GM12873 (cell line): ENCODE data around the gene STAU1.

ENCODE experiments used
- TF ChIP-seq, protein P1 (sequence below): IDR thresholded peaks from 2 replicates; pipeline ENCODE4 v1.5.1; 2012; ENCODE audit warnings: low read depth, mild to moderate bottlenecking, moderate library complexity, low read length, control low read depth; ENCODE audit not compliant: insufficient read depth; ENCODE audit errors: missing control alignments

STAU1 gene

DNA sequence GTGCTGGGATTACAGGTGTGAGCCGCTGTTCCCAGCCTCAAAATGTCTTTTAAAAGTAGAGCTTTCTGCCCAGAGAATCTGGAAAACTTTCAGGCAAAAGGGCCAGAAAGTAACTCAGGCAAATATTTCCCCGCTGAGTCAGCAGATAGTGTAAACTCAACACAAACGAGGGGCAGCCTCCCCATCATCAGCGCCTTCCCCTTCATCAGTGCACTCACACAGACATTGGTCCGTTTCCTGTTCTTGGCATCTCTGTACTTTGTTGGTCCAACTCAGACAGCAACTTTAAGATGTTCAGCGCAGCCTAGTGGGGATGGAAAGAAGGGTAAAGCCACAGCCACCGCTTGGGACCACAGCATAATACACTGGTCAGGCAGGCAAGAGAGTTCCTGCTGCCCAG, 72.6 kb downstream of the STAU1 start:
- TF ChIP-seq, protein P1, sequence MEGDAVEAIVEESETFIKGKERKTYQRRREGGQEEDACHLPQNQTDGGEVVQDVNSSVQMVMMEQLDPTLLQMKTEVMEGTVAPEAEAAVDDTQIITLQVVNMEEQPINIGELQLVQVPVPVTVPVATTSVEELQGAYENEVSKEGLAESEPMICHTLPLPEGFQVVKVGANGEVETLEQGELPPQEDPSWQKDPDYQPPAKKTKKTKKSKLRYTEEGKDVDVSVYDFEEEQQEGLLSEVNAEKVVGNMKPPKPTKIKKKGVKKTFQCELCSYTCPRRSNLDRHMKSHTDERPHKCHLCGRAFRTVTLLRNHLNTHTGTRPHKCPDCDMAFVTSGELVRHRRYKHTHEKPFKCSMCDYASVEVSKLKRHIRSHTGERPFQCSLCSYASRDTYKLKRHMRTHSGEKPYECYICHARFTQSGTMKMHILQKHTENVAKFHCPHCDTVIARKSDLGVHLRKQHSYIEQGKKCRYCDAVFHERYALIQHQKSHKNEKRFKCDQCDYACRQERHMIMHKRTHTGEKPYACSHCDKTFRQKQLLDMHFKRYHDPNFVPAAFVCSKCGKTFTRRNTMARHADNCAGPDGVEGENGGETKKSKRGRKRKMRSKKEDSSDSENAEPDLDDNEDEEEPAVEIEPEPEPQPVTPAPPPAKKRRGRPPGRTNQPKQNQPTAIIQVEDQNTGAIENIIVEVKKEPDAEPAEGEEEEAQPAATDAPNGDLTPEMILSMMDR: no peak

DNA sequence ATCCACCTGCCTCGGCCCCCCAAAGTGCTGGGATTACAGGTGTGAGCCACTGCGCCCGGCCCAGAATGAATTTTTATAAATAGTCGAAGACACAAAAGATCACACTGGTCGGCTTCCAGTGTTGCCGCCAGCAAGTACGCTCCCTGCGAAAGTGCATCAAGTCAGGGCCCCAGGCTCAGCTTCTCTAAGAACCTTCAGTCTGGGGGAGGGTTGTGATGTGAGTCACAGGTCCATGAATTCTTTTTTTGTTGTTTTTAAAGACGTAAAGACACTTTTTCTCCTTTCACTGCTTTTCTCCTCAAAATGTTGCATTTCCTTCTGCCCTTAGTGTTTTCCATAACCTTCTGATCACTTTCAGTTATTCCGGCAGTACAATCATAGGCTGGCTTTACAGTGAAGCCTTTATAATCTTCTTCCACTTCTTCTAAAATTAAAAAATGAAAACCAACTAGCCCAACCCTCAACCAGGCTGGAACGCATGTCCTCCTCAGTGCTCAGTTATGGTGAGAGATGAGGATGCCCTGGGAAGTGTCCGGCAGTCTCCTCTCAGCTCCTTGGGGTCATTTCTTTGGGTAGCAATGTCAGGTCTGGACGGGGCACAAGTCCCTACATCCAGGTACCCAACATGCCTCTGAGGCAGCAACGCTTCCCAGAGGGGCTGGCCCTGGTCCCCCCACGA, 75.4 kb downstream of the STAU1 start:
- TF ChIP-seq, protein P1: no peak

DNA sequence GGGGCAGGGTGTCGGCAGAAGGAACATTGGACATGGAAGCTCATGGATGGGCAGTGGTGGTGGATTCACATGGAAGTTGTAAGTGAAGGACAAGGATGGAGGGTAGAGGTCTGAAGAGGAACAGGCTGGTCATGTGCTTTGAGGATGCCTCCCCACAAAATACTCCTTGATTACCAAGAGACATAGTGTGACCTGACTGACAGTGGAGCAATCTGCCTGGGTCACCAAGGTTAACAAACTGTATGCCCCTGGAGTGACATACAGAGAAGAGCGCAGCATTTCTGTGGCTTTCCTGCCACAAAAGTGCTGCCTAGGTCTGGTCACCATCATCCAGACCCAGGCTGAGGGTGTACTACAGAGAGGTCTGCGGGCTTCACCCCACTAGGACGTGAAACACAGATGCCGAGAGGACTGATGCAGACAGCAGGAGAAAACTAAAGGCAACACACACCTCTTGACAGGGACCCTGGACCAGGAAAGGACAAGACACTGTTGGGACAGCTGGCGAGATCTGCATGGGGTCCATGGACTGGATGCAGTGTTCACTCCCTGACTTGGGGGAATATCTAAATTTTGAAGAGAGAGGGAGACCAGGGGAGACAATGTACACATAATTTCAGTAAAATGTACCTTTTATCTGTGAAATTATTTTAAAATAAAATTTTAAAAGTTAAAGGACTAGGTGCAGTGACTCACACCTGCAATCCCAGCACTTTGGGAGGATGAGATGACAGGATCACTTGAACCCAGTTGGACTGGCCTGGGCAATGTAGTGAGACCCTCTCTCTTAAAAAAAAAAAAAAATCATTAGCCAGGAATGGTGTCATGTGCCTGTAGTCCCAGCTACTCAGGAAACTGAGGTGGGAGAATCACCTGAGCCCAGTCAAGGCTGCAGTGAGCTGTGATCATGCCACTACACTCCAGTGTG, 77.1 kb downstream of the STAU1 start:
- TF ChIP-seq, protein P1: no peak

DNA sequence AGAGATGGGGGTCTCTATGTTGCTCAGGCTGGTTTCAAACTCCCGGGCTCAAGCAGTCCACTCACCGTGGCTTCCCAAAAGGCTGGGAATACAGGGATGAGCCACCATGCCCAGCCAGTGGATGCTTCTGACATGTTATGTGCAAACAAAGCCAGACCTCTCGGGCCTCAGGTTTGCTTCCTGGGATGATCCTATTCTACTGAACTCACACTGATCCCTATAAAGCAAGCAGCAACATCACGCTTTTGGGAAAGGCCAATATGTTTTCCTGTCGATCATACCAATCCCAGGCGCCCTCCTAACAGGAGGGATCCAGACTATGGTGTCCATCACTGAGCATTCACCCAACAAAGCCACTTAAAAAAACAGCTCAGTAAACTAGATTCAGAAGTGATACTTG, 81.8 kb downstream of the STAU1 start:
- TF ChIP-seq, protein P1: no peak

DNA sequence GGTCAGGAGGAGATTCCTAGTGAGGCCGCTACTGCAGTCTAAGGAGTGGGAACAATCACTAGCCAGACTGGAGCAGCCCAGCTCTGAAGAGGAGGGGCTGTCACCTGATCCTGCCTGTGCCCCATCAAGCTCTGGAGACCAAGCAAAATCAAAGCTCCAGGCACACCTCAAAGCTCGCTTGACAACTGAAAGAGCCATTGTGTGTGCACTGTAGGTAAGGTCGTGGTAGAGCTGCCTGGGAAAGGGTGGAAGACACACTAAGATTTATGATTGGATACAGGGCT, 83.8 kb downstream of the STAU1 start:
- TF ChIP-seq, protein P1: no peak

DNA sequence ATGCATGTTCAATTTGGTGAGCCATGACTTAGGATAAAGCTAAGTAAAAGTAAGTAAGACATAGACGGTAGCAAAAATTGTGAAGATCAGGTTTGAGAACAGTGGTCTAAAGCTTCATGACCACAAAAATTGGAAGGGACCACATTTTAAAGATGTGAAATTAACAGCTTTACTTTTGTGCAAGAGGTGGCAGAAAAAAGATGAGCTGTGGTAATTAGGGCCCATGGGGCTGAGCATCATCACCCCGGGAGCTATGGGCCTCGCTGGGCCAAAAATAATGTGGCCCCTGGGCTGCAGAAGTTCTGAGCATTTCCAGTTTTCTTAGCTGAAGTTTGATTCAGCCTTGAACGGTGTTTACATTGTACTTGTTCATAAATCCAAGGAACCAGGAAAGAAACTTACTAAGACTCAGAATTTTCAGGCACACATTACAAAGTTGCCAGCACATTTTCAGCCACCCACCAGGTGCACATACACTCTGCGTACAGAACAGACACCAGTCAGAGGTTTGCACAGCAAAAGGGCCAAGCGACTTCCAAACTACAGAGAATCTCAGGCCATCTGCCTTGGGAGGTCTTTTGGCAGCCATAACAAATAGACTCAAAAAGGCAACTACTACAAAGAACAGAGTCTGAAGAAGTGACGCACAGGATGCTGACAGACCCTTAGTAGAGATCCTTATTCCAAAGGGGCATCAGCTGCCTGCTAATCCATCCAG, 84.3 kb downstream of the STAU1 start:
- TF ChIP-seq, protein P1: no peak

DNA sequence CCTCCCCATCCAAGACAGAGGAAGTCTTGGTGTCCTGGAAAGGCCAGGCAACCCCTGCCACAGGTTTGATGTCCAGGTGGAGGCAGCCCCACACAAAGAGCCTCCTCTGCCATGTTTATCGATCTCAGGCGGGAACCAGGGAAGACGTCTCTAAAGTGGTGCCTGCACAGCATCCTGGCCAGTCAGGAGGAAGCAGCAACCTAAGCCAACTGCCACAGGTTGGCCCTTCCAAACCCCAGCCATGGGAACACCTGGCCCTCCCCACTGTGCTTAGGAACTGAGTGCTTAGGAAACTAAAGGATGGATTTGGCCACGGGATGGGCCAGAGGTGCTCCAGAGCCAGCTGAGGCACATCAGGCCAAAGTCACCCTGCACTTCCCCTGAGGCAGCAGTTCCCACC, 85.1 kb downstream of the STAU1 start:
- TF ChIP-seq, protein P1: no peak
